Right renal cortex interstitium (tissue), 3 donors: ENCODE results near the gene RFTN2. TPM values are rescaled to one million over a fixed set of nuclear protein-coding genes. Genes with fewer than 3 reads are reported as not detected.
"Not testable (repeated sequence)": the region's sequence is repeated elsewhere in the genome, so short reads cannot be mapped to it uniquely, and the experiment has no call there.

Experiments used
- DNase-seq, 3 donors: peaks; one replicate each; pipeline ENCODE4 v3.0.0-alpha.2; 2013; ENCODE audit warnings: low read depth in 3 of 3, low spot score in 2 of 3
- polyA plus RNA-seq, 3 donors: library from polyadenylated mRNA; unstranded; fragments of 120-200 nt; gene quantifications; one replicate each; pipeline ENCODE4 v1.2.1, GENCODE V29; 2013; ENCODE audit not compliant: insufficient read length in 3 of 3

The RFTN2 gene
- polyA plus RNA-seq, 3 donors: 19.2 to 24.8 (median 21.4) TPM

- no peak for DNase-seq
These were observed 61.8 kb downstream of the RFTN2 start for GRCh38 chr2:197613509-197613987.

GRCh38 chr2:197606180-197606579 is 69.2 kb downstream of the RFTN2 start:
- DNase-seq: no peak

DNA sequence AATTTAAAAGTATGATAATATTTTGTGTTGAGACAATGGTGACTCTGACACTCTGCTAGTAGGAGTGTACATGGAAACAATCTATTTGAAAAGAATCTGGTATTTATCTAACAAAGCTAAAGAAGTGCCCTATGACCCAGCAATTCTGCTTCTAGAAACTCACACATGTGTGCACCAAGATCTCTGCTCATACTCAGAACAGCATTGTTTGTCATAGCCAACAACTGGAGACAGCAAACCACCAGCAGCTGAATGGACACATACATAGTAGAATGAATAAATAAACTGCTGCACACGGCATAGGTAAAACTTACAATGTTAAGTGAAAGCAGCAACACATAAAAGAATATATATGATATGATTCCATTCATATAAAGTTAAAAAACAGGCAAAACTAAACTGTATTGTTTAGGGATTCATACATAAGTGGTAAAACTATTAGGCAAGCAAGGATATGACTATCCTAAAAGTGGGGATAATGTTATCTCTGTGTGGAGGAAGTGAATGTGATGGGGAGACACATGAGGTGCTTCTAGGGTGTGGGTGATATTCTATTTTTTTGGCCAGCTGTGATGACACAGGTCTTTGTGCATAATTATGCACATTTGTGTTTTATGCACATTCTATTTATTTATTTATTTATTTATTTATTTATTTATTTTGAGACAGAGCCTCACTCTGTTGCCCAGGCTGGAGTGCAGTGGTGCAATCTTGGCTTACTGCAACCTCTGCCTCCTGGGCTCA is 71.1 kb downstream of the RFTN2 start:
- no peak for DNase-seq

DNA sequence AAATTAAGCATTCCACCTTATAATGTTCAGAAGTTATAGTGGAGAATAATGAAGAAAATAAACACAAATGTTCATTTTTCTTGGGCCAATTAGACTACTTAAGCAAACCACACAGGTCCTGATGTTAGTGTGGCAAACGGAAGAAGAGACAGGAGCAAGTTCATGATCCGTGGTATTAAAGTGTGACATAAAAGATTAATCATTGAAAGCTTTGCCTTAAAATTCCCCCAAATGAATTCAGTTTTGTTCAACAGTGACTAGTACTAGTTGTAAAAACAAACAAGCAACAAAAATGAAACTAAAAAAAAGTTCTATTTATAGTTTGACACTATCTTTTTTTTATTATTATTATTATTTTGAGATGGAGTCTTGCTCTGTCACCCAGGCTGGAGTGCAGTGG is 73.7 kb downstream of the RFTN2 start:
- DNase-seq: no peak

- no peak for DNase-seq
These were observed 75.1 kb downstream of the RFTN2 start for GRCh38 chr2:197600306-197600705.

DNA sequence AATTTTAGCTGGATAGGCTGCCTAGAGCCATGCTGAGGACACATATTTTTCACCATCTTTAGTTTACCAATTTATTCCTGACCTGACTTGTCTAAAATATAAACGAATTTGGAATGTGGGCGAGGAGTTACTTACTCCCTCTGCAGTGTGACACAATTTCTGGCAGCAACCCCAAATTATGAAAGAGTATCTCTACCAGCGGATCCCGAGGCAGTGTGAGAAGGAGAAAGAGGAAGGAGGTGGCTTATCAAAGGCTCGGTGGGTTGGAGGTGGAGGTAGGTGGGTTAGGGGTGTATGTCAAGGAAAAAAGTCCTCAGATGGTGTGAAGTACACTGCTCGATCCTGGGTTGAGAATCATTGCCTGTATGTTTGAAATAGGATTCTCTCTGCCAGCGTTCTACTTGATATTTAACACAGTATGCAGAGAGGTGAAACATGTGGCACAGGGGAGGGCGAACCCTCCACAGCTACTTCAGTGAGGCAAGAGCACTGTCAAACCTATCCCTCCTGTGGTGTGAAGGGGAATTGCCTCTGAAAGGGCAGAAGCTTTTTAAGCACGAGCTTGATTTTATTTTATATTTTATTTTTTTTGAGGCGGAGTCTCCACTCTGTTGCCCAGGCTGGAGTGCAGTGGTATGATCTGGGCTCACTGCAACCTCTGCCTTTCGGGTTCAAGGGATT is 76.0 kb downstream of the RFTN2 start:
- no peak for DNase-seq

- no peak for DNase-seq
These were observed 76.9 kb downstream of the RFTN2 start for GRCh38 chr2:197598450-197598849.

- DNase-seq: no peak
These were observed 78.2 kb downstream of the RFTN2 start for GRCh38 chr2:197597166-197597565.

GRCh38 chr2:197596766-197597165 is 78.6 kb downstream of the RFTN2 start:
- no peak for DNase-seq

DNA sequence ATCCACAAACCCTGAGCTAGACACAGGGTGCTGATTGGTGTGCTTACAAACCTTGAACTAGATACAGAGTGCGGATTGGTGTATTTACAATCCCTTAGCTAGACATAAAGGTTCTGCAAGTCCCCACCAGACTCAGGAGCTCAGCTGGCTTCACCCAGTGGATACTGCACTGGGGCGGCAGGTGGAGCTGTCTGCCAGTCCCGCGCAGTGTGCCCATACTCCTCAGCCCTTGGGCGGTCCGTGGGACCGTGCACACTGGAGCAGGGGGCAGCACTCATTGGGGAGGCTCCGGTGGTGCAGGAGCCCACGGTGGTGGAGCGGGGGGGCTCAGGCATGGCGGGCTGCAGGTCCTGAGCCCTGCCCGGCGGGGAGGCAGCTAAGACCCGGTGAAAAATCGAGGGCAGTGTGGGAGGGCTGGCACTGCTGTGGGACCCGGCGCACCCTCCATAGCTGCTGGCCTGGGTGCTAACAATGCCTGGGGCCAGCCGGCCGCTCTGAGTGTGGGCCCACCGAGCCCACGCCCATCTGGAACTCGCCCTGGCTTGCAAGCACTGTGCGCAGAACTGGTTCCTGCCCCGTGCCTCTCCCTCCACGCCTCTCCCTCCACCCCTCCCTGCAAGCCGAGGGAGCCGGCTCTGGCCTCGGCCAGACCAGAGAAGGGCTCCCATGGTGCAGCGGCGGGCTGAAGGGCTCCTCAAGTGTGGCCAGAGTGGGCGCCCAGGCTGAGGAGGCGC is 83.9 kb downstream of the RFTN2 start:
- DNase-seq: no peak

DNA sequence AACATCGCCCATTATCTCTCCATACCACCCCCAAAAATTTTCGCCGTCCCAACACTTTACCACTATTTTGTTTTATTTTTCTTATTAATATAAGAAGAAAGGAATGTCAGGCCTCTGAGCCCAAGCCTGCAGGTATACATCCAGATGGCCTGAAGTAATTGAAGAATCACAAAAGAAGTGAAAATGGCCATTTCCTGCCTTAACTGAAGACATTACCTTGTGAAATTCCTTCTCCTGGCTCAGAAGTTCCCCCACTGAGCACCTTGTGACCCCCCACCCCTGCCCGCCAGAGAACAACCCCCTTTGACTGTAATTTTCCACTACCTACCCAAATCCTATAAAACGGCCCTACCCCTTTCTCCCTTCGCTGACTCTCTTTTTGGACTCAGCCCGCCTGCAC is 88.1 kb downstream of the RFTN2 start:
- not testable (repeated sequence) for DNase-seq

DNA sequence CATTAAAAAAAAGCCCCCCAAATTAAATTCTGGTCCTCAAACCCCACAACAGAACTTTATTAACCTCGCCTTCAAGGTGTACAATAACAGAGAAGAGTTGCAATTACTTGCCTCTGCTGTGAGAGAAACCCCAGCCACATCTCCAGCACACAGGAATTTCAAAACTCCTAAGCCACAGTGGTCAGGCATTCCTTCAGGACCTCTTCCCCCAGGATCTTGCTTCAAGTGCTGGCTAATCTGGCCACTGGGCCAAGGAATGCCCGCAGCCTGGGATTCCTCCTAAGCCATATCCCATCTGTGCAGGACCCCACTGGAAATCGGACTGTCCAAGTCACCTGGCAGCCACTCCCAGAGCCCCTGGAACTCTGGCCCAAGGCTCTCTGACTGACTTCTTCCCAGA is 95.2 kb downstream of the RFTN2 start:
- DNase-seq: not testable (repeated sequence)

GRCh38 chr2:197578294-197578693 is 97.1 kb downstream of the RFTN2 start:
- DNase-seq: not testable (repeated sequence)

DNA sequence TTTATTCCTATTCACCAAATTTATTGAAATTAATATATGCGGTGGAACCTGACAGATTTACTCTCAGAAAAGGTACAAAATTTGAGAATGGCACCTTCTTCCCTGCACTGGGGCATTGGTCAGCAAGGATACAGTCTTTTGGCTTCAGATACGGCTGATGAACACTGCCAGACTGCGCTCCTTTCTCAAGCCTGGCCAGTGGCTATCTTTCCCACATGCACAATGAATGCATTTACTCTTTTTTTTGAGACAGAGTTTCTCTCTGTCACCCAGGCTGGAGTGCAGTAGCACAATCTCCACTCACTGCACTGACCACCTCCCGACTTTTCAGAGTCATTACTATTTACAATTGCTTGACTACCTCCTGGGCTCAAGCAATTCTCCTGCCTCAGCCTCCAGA is 97.9 kb downstream of the RFTN2 start:
- no peak for DNase-seq

DNA sequence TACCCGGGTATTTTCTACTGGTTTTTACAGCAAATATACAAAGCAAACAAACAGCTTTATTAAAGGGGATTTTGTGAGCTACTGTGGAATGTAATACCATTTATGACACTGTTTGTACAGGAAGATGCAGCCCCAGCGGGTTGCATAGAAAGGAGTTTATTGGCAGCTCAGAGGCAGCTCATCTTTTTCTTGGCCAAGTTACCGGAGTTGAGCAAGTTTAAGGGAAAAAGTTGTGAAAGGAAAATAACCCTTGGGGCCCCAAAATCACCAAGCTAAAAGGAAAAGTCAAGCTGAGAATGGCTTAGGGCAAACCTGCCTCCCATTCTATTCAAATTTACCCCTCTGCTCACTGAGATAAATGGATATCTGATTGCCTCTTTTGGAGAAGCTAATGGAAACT is 98.8 kb downstream of the RFTN2 start:
- no peak for DNase-seq

DNA sequence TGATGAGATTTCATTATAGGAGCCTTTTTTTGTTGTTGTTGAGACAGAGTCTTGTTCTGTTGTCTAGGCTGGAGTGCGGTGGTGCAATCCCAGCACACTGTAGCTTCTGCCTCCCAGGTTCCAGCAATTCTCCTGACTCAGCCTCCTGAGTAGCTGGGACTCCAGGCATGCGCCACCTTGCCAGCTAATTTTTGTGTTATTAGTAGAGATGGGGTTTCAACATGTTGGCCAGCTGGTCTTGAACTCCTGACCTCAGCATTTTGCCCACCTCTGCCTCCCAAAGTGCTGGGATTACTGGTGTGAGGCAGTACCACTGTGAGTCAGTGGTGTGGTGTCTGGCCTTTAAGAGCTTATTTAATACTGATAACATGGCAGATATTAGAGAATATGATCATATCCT is 99.4 kb downstream of the RFTN2 start:
- DNase-seq: no peak

DNA sequence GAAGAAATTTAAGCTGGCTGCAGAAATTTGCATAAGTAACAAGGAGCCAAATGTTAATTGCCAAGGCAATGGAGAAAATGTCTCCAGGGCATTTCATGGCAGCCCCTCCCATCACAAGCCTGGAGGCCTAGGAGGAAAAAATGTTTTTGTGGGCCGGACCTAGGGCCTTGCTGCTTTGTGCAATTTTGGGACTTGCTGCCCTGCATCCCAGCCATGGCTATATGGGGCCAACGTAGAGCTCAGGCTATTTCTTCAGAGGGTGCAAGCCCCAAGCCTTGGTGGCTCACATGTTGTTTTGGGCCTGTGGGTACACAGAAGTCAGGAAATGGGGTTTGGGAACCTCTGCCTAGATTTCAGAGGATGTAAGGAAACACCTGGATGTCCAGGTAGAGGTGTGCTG is 101.8 kb downstream of the RFTN2 start:
- DNase-seq: no peak

DNA sequence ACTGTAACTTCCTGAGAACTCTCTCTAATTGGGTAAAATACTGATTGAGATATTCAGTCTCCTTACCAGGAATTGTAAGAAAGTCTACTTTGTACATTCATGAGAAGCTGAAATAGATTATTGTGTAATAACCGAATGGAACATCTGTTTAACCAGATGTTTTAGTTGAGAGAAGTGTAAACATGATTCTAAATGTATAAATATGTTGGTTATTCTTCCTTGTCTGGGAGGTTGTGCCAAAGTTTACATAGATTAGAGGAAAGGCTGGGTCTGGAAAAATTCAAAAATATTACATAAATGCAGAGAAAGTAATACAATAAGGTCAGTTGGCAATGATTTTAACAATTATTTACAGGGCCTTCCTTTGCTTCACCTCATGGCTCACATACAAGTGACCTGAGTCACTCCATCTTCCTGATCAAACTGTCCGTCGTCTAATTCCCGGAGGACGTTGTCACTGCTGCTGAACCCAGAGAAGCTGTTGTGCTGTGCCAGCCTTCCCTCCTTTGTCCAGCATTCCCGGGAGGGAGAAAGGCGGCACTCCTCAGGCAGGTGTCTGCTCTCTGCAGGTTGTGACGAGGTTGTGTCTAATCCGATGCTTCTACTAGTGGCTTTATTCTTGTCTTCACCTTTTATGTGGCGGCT is 103.6 kb downstream of the RFTN2 start:
- no peak for DNase-seq

DNA sequence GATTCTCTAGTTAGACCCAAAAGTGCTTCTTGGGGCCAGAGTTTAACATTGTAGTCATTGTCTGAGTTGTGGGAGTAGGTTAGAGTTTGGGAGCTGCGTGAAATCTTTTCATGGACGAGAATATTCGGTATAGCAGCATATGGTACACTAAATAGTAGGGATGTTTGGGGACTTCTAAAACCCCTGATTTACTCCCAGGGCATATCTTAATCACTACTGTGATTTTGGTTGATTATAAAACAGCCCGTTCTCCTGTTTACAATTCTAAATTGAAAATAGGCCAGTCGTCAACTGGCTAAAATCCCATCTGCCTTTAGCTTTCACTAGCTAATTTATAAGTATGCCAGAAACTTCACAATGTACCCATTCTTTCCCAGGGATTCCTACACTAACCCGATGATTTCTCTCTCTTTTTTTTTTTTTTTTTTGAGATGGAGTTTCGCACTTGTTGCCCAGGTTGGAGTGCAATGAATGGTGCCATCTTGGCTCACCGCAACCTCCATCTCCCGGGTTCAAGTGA is 115.2 kb downstream of the RFTN2 start:
- DNase-seq: no peak

DNA sequence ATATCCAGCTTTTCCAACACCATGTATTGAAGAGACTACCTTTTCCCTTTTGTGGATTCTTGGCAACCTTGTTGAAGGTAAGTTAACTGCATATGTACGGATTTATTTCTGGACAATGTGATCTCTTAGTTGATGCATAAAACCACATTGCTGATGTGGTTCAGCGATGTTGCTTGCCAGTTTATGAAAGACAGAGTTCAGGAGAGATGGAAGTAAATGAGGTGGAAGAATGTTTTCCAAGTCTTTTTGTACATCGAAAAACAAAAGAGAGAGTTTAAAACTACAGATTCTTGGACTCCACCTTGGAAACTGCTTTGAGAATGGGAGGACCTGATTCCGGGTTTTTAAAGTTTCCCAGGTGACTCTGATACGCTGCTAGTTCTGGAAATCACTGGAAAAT is 115.7 kb downstream of the RFTN2 start:
- no peak for DNase-seq

GRCh38 chr2:197558393-197558792 is 117.0 kb downstream of the RFTN2 start:
- no peak for DNase-seq
